NCI-H2227 treated with DMSO at 0.1 percent for 48 hours (cell line): ENCODE data around the gene DUOXA1.
"Not testable (repeated sequence)": the region's sequence is repeated elsewhere in the genome, so short reads cannot be mapped to it uniquely, and the experiment has no call there.

Experiments used
- DNase-seq: peaks from one replicate; lab custom pipeline; 2025; lab: John Stamatoyannopoulos, UW

The DUOXA1 gene

GRCh38 chr15:45089712-45090373 is 39.8 kb downstream of the DUOXA1 start:
- no peak for DNase-seq

GRCh38 chr15:45088801-45089711 is 40.6 kb downstream of the DUOXA1 start:
- DNase-seq: no peak

GRCh38 chr15:45087513-45087912 is 42.2 kb downstream of the DUOXA1 start:
- no peak for DNase-seq

GRCh38 chr15:45084163-45084562 is 45.5 kb downstream of the DUOXA1 start:
- DNase-seq: no peak

GRCh38 chr15:45083223-45083622 is 46.5 kb downstream of the DUOXA1 start:
- no peak for DNase-seq

- not testable (repeated sequence) for DNase-seq
These were observed 47.3 kb downstream of the DUOXA1 start for GRCh38 chr15:45082412-45082811.

GRCh38 chr15:45080593-45080992 is 49.1 kb downstream of the DUOXA1 start:
- DNase-seq: not testable (repeated sequence)

GRCh38 chr15:45079628-45080246 is 49.9 kb downstream of the DUOXA1 start:
- not testable (repeated sequence) for DNase-seq

- not testable (repeated sequence) for DNase-seq
These were observed 50.5 kb downstream of the DUOXA1 start for GRCh38 chr15:45079201-45079600.

GRCh38 chr15:45077391-45077790 is 52.3 kb downstream of the DUOXA1 start:
- not testable (repeated sequence) for DNase-seq

GRCh38 chr15:45075440-45076320 is 54.0 kb downstream of the DUOXA1 start:
- DNase-seq: not testable (repeated sequence)

GRCh38 chr15:45073602-45074001 is 56.1 kb downstream of the DUOXA1 start:
- DNase-seq: not testable (repeated sequence)

GRCh38 chr15:45069942-45070360 is 59.7 kb downstream of the DUOXA1 start:
- DNase-seq: not testable (repeated sequence)
